ENCODE data around the gene FGA.

DNA sequence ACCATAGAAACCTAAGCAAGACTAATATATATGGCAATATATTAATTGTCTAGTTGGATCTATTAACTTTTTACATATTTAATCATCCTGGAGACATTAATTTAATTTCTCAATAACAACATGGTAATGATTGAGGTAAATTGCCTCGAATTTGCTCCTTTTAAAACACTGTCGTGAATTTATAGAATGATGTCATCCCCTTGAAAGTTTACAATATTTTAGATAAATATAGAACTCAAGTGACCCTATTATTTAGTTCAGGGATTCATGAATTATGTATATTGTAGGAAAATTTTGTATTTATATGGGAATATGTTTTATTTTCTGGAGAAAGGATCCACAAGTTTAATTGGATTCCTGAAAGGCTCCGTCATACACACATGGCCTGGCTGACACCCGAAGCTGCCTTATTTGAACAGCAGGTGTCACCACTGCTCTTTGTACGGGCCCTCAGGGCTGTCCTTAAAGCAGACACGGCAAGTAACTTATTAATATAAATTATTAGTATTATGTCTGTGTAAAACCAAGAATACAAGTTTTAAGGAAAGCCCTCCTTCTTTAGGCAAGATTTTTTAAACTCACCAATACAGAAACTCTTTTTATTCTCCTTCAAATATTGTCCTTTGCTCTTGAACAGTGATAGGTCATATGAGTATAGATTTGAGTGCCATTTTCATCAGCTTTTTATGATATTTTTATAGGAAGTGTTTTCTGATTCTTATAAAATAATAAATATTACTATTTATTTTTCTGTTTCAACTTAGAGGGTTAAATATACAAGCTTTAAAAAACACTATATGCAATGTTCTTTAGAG, 38.5 kb downstream of the FGA start:
- TF ChIP-seq POLR2A (IDR thresholded peaks at IDR 0.05; ENCODE audit: low read depth, low read length) = no peak
- no peak for TF ChIP-seq TAF1 (IDR thresholded peaks at IDR 0.05; ENCODE audit: low read depth, low read length)
- no peak for TF ChIP-seq POLR2AphosphoS5 (IDR thresholded peaks at IDR 0.05; ENCODE audit: low read depth, low read length)

All from GM12891 (cell line).